Lower leg skin (tissue), 3 donors: ENCODE results near the gene ZDHHC5.

Source experiments
- CTCF ChIP-seq, 3 donors: fragments of 450-650 bp; IDR thresholded peaks; one replicate each; pipeline ENCODE4 v1.5.1; 2016; ENCODE audit warnings: antibody characterized with exemption in 3 of 3, mild to moderate bottlenecking in 3 of 3, moderate library complexity in 2 of 3
- POLR2A ChIP-seq, 2 donors: fragments of 450-650 bp; IDR thresholded peaks; one replicate each; pipeline ENCODE4 v1.6.1; 2016 to 2017; ENCODE audit warnings: antibody characterized with exemption in 2 of 2, mild to moderate bottlenecking in 1 of 2, moderate library complexity in 1 of 2

- TF ChIP-seq CTCF (IDR thresholded peaks at IDR 0.05) (no peak), POLR2A (IDR thresholded peaks at IDR 0.05) (no peak)
Observed at GRCh38 chr11:57667117-57667735, 688 bp upstream of the ZDHHC5 start.
